B cell (primary cell): Measurements from ENCODE around the gene TRMU. TPM values are rescaled to one million over a fixed set of nuclear protein-coding genes. Genes with fewer than 3 reads are reported as not detected.
A peak's percentile ranks its signal among the peaks of the same experiment; 100 is the strongest.

Experiments
- ATAC-seq: fragments of 200-7000 bp; cut with Tn5 transposase; one replicate; pipeline ENCODE4 v1.10.0; 2021; ENCODE audit warnings: low read depth, mild to moderate bottlenecking, moderate number of reproducible peaks, moderate library complexity
- CTCF ChIA-PET: fragments of 350-600 bp; sonication (Branson Sonifier 250); formaldehyde crosslinking; loops from one replicate; lab custom pipeline; 2021; ENCODE audit warnings: antibody characterized with exemption, inconsistent platforms; lab: Charles Lee
- POLR2A ChIA-PET: fragments of 350-600 bp; sonication (Branson Sonifier 250); formaldehyde crosslinking; loops from one replicate; lab custom pipeline; 2021; ENCODE audit warnings: antibody characterized with exemption; lab: Charles Lee
- DNase-seq: peaks from one replicate; pipeline ENCODE4 v3.0.0; 2013
- H2AFZ ChIP-seq: 2 replicates; pipeline ENCODE4 v1.6.1; 2012; ENCODE audit warnings: mild to moderate bottlenecking, low read depth, low read length; ENCODE audit not compliant: insufficient read depth, poor library complexity, severe bottlenecking
- H3K27ac ChIP-seq, 2 donors: 1 replicate in 1 of 2; 2 replicates in 1 of 2; pipeline ENCODE4 v1.5.1; 2012 to 2013; ENCODE audit warnings: low read length in 2 of 2, mild to moderate bottlenecking in 2 of 2, moderate library complexity in 1 of 2
- H3K27me3 ChIP-seq, 4 experiments: fragments of 200-600 bp in 1 of 4; sonication (generic) in 1 of 4; replicated peaks in 1 of 4; 1 replicate in 2 of 4; 2 replicates in 2 of 4; pipeline versions ENCODE4 v1.6.1 to v1.7.0; 2013 to 2016; ENCODE audit warnings: low read length in 3 of 4, mild to moderate bottlenecking in 2 of 4, mixed read lengths in 1 of 4, moderate library complexity in 1 of 4; ENCODE audit not compliant: insufficient read depth in 4 of 4, control insufficient read depth in 3 of 4; ENCODE audit errors: control extremely low read depth in 1 of 4
- H3K36me3 ChIP-seq, 2 experiments: replicated peaks in 1 of 2; 1 replicate in 1 of 2; 2 replicates in 1 of 2; pipeline versions ENCODE4 v1.6.1 to v1.7.1; 2013; ENCODE audit warnings: low read length in 1 of 2; ENCODE audit not compliant: insufficient read depth in 2 of 2, control insufficient read depth in 1 of 2; ENCODE audit errors: control extremely low read depth in 1 of 2, extremely low read depth in 1 of 2
- H3K4me1 ChIP-seq, 2 donors: fragments of 200-600 bp in 1 of 2; sonication (generic) in 1 of 2; 1 replicate in 1 of 2; 2 replicates in 1 of 2; pipeline versions ENCODE4 v1.5.1 to v1.6.1; 2013 to 2017; ENCODE audit warnings: low read length in 2 of 2; ENCODE audit not compliant: control insufficient read depth in 2 of 2, insufficient read depth in 2 of 2
- H3K4me2 ChIP-seq: replicated peaks from 2 replicates; pipeline ENCODE3; 2012; ENCODE audit warnings: mild to moderate bottlenecking, low read depth, low read length; ENCODE audit not compliant: poor library complexity, severe bottlenecking
- H3K4me3 ChIP-seq, 5 experiments: fragments of 200-600 bp in 1 of 5; sonication (generic) in 1 of 5; 1 replicate in 3 of 5; 2 replicates in 2 of 5; pipeline versions ENCODE4 v1.5.1 to v1.7.0; 2011 to 2016; ENCODE audit warnings: low read length in 4 of 5, mild to moderate bottlenecking in 4 of 5, low read depth in 2 of 5, control low read depth in 1 of 5, moderate library complexity in 1 of 5; ENCODE audit not compliant: insufficient read depth in 1 of 5; ENCODE audit errors: control extremely low read depth in 1 of 5, extremely low read depth in 1 of 5
- H3K79me2 ChIP-seq: fragments of 200-600 bp; sonication (generic); one replicate; pipeline ENCODE4 v1.6.0; 2016; ENCODE audit warnings: low read length; ENCODE audit not compliant: control insufficient read depth, insufficient read depth
- H3K9ac ChIP-seq: fragments of 200-600 bp; sonication (generic); 2 replicates; pipeline ENCODE4 v1.6.1; 2017; ENCODE audit warnings: mild to moderate bottlenecking, low read length, moderate library complexity
- H3K9me3 ChIP-seq, 3 donors: one replicate each; pipeline versions ENCODE4 v1.6.1 to v1.7.1; 2013; ENCODE audit warnings: low read length in 2 of 3; ENCODE audit not compliant: control insufficient read depth in 2 of 3, insufficient read depth in 1 of 3; ENCODE audit errors: control extremely low read depth in 1 of 3
- H4K20me1 ChIP-seq: 2 replicates; pipeline ENCODE4 v1.6.0; 2012; ENCODE audit warnings: mild to moderate bottlenecking, low read length; ENCODE audit not compliant: insufficient read depth, control insufficient read depth, poor library complexity, severe bottlenecking
- H3K27ac Mint-ChIP-seq: one replicate; pipeline ENCODE4 v1.8.0; 2021; ENCODE audit warnings: mixed read lengths
- H3K27me3 Mint-ChIP-seq: one replicate; pipeline ENCODE4 v1.8.0; 2021; ENCODE audit warnings: mixed read lengths
- H3K4me1 Mint-ChIP-seq: one replicate; pipeline ENCODE4 v1.8.0; 2021; ENCODE audit warnings: mixed read lengths
- H3K4me3 Mint-ChIP-seq: one replicate; pipeline ENCODE4 v1.8.0; 2021; ENCODE audit warnings: mixed read lengths
- H3K9me3 Mint-ChIP-seq: one replicate; pipeline ENCODE4 v1.8.0; 2022; ENCODE audit warnings: mixed read lengths; ENCODE audit not compliant: insufficient read depth
- EZH2 ChIP-seq: IDR thresholded peaks from 2 replicates; pipeline ENCODE4 v1.6.1; 2012; ENCODE audit warnings: borderline replicate concordance, low read depth, mild to moderate bottlenecking, moderate library complexity, low read length; ENCODE audit not compliant: insufficient read depth, poor library complexity, severe bottlenecking
- WGBS: methylation state at CpG from one replicate; pipeline ENCODE4 v1.1.5; 2013; ENCODE audit warnings: missing lambda C conversion rate; ENCODE audit not compliant: insufficient coverage; 5-methylcytosine and 5-hydroxymethylcytosine counted together
- intact Hi-C: fragments of 100-400 bp; cut with micrococcal nuclease; formaldehyde crosslinking; loops from one replicate; pipeline ENCODE4 v1.10.0; 2022
- polyA plus RNA-seq: library from polyadenylated mRNA; depleted of rRNA; stranded (reverse); fragments of >200 nt; gene quantifications from 2 replicates; pipeline ENCODE4 v1.2.3, GENCODE V29; 2012
- total RNA-seq, 2 donors: library from RNA; stranded (reverse); fragments of 120-200 nt in 1 of 2; gene quantifications; 1 replicate in 1 of 2; 2 replicates in 1 of 2; pipeline versions ENCODE4 v1.2.3 to v1.2.4, GENCODE V29; 2013 to 2022
- TF ChIP-seq, protein P1 (sequence below): fragments of 200-600 bp; IDR thresholded peaks from one replicate; pipeline ENCODE4 v1.8.0; 2022; ENCODE audit warnings: antibody characterized with exemption, mild to moderate bottlenecking

The TRMU gene
- total and polyA plus RNA-seq, 2 donors (not counting 1 experiment from before 2014, with no cell fraction given) = 51.0 to 76.9 TPM

DNA sequence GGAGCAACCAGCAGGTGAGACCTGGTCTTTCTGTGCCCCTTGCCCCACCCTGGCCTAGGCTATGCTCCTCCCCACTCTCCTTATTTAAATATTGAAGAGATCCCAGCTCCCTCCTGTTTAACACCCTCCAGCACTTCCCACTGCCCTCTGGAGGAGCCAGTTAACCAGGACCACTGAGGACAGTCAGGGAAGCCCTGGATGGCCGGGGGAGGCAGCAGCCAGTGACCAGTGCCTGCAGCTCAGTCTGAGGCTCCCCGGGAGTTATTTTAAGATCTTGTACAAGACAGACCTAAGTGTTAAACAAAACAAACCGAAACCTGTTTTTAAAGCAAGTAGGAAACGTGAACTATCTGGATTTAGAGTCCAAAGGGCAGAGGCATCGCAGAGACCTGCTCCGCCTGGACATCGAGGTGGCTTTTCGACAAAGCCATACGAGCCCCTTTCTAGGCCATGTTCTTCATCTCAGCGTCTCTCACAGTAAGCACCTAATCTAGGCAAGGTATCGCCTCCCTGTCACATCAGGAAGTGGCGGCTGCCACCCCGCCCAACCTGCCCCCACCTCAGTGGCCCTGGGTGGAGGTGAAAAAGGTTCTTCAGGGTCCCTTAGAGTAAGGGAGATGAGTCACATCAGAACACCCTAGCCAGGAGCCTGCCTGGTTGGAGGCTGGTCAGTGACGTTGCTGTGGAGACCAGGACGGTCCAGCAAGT, 35.2 kb downstream of the TRMU start:
- Histone ChIP-seq H3K27me3 (peaks cover 0 to 6% (median 0%) of the 10 kb centered on the region in 4 experiments), H3K4me1 (peaks cover 14 to 60% of the 10 kb centered on the region in 2 donors), H2AFZ (no peak overlapping the region), H3K79me2 (no peaks in the 10 kb centered on the region), H3K9ac (no peak overlapping the region), H4K20me1 (peaks cover 15% of the 10 kb centered on the region), H3K9me3 (peaks cover 0 to 17% (median under 1%) of the 10 kb centered on the region in 3 donors), H3K36me3 (peaks cover under 1 to 28% of the 10 kb centered on the region in 2 experiments), H3K4me3 (no peak overlapping the region), H3K4me2 (no peak overlapping the region), H3K27ac (no peak overlapping the region)
- Mint-ChIP-seq H3K27ac (peak overlapping the region; percentile 11), H3K27me3 (no peaks in the 10 kb centered on the region), H3K4me3 (no peak overlapping the region), H3K9me3 (no peaks in the 10 kb centered on the region), H3K4me1 (peaks cover 16% of the 10 kb centered on the region)
- intact Hi-C loops = no loop called here
- CTCF ChIA-PET = interaction anchor here (5.5 kb wide), 1 partner anchor 172 kb away, joined by 142 read pairs; no protein-coding TSS in a partner anchor
- POLR2A ChIA-PET = no interaction called here
- 94% methylated on average over 11 of the region's 15 CpGs for WGBS
- no peak for DNase-seq
- ATAC-seq = no peak
- TF ChIP-seq, protein P1, sequence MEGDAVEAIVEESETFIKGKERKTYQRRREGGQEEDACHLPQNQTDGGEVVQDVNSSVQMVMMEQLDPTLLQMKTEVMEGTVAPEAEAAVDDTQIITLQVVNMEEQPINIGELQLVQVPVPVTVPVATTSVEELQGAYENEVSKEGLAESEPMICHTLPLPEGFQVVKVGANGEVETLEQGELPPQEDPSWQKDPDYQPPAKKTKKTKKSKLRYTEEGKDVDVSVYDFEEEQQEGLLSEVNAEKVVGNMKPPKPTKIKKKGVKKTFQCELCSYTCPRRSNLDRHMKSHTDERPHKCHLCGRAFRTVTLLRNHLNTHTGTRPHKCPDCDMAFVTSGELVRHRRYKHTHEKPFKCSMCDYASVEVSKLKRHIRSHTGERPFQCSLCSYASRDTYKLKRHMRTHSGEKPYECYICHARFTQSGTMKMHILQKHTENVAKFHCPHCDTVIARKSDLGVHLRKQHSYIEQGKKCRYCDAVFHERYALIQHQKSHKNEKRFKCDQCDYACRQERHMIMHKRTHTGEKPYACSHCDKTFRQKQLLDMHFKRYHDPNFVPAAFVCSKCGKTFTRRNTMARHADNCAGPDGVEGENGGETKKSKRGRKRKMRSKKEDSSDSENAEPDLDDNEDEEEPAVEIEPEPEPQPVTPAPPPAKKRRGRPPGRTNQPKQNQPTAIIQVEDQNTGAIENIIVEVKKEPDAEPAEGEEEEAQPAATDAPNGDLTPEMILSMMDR = no peak
- no peak for TF ChIP-seq EZH2

DNA sequence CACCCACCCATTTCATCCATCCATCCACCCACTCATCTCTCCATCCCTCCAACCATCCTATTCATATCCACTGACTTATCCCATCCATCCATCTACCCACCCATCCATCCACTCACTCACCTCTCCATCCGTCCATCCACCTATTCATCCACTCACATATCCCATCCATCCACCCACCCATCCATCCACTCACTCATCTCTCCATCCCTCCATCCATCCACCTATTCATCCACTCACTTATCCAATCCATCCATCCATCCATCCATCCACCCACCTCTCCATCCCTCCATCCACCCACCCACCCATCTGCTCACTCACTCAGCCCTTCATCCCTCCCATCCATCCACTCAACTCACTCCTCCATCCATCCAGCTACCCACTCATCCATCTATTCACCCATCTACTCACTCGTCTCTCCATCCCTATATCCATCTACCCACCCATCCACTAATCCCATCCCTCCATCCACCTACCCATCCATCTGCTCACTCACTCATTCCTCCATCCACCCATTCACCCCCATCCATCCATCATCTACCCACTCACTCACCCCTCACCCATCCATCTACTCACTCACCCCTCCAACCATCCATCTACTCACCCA, 36.2 kb downstream of the TRMU start:
- peaks cover 16% of the 10 kb centered on the region for H3K4me1 Mint-ChIP-seq
- Histone ChIP-seq H3K4me1 (peaks cover 14 to 54% of the 10 kb centered on the region in 2 donors), H3K79me2 (no peaks in the 10 kb centered on the region), H3K9ac (no peak overlapping the region), H3K4me3 (no peak overlapping the region), H2AFZ (no peak overlapping the region), H3K4me2 (no peak overlapping the region), H3K9me3 (peaks cover 0 to 21% (median 11%) of the 10 kb centered on the region in 3 donors), H4K20me1 (peaks cover 9% of the 10 kb centered on the region), H3K36me3 (peaks cover 6 to 38% of the 10 kb centered on the region in 2 experiments), H3K27me3 (peaks cover 0 to 6% (median 0%) of the 10 kb centered on the region in 4 experiments), H3K27ac (no peak overlapping the region)
- H3K27me3 Mint-ChIP-seq = no peaks in the 10 kb centered on the region
- ChIA-PET POLR2A (no interaction called here), CTCF (interaction anchor here (5.5 kb wide), 1 partner anchor 171 kb away, joined by 142 read pairs; no protein-coding TSS in a partner anchor)
- H3K27ac Mint-ChIP-seq = no peak overlapping the region
- H3K9me3 Mint-ChIP-seq = peaks cover 2% of the 10 kb centered on the region
- 86% methylated on average over 2 of the region's 2 CpGs for WGBS
- intact Hi-C loops = no loop called here
- no peak for ATAC-seq
- DNase-seq = no peak
- no peak overlapping the region for H3K4me3 Mint-ChIP-seq
- TF ChIP-seq EZH2 = no peak
- TF ChIP-seq, protein P1 = no peak
